ENCODE measurements around the gene MAP6. TPM values are rescaled to one million over a fixed set of nuclear protein-coding genes. Genes with fewer than 3 reads are reported as not detected.
A peak's percentile ranks its signal among the peaks of the same experiment; 100 is the strongest.

Gene MAP6
- total and polyA plus RNA-seq, 9 of the 15 experiments (the other 6 are each of a cell fraction or from before 2014, with no cell fraction given) = not detected

- WGBS (ENCODE audit: insufficient coverage, low coverage, missing lambda C conversion rate) = 14% methylated on average over 2 of the region's 2 CpGs
- ChIA-PET POLR2A (no interaction called here), CTCF (ENCODE audit: low intra/inter-chr PET ratio) (no interaction called here)
- BruUV-seq (replicated peaks) = no TSS peak
- Histone ChIP-seq H3K9me3 (replicated peaks; ENCODE audit: control insufficient read depth, insufficient read depth, low read depth, low read length) (no peaks in the 10 kb centered on the region), H3K9me1 (ENCODE audit: control insufficient read depth, insufficient read depth, low read length) (no peaks in the 10 kb centered on the region), H3K4me1 (replicated peaks in 1 of 2; ENCODE audit: control insufficient read depth in 2 of 2, insufficient read depth in 2 of 2, low read length in 2 of 2) (peaks cover 0 to 4% of the 10 kb centered on the region in 2 experiments; a peak in 3 of 5 replicates), H3K9ac (ENCODE audit: insufficient read depth in 1 of 2, low read depth in 2 of 2, low read length in 2 of 2) (no peak overlapping the region), H3K27ac (ENCODE audit: extremely low read depth, low read depth, low read length) (no peak overlapping the region), H4K20me1 (replicated peaks; ENCODE audit: control insufficient read depth, insufficient read depth, low read length) (no peaks in the 10 kb centered on the region), H3K4me3 (no peak overlapping the region), H3K27me3 (ENCODE audit: control insufficient read depth in 2 of 2, insufficient read depth in 2 of 2, low read length in 2 of 2) (peaks cover 0 to 9% of the 10 kb centered on the region in 2 experiments; a peak in 2 of 5 replicates), H3K36me3 (ENCODE audit: control insufficient read depth, insufficient read depth, low read length) (no peaks in the 10 kb centered on the region), H2AFZ (ENCODE audit: low read depth, low read length) (no peak overlapping the region), H3K79me2 (ENCODE audit: control insufficient read depth, insufficient read depth, low read length) (no peaks in the 10 kb centered on the region), H3K4me2 (ENCODE audit: insufficient read depth, low read length) (no peak overlapping the region)
- DNase-seq (ENCODE audit: extremely low read depth in 1 of 4, low spot score in 3 of 4) (no peak), ATAC-seq (no peak), FAIRE-seq (no peak)
- TF ChIP-seq, protein P1, sequence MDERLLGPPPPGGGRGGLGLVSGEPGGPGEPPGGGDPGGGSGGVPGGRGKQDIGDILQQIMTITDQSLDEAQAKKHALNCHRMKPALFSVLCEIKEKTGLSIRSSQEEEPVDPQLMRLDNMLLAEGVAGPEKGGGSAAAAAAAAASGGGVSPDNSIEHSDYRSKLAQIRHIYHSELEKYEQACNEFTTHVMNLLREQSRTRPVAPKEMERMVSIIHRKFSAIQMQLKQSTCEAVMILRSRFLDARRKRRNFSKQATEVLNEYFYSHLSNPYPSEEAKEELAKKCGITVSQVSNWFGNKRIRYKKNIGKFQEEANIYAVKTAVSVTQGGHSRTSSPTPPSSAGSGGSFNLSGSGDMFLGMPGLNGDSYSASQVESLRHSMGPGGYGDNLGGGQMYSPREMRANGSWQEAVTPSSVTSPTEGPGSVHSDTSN (CRISPR knock-in tag; IDR thresholded peaks at IDR 0.05; ENCODE audit: low read depth) = no peak
- TF ChIP-seq, protein P1 (tag; conservative IDR thresholded peaks at IDR 0.05; ENCODE audit: low read depth) = 0 out of 2 replicates have a peak, but pooled peaks have one; percentile 27
- no peak for TF ChIP-seq EHMT2 (IDR thresholded peaks at IDR 0.05)
- intact Hi-C loops (cut with micrococcal nuclease) (no loop called here), in situ Hi-C loops (cut with MboI) (no loop called here)
These were observed 32.1 kb upstream of the MAP6 start for GRCh38 chr11:75700940-75701339.

Data from K562 (cell line).